Activated CD8-positive, alpha-beta memory T cell treated with anti-CD3 and anti-CD28 coated beads for 1 hour (primary cell): Measurements from ENCODE around the gene EML6.
"Not testable (repeated sequence)": the region's sequence is repeated elsewhere in the genome, so short reads cannot be mapped to it uniquely, and the experiment has no call there.

ENCODE experiments used
- DNase-seq, 2 donors: peaks; one replicate each; pipeline ENCODE4 v3.0.0-alpha.2; 2020; ENCODE audit warnings: low read depth in 1 of 2; ENCODE audit errors: extremely low read depth in 1 of 2

The EML6 gene

DNA sequence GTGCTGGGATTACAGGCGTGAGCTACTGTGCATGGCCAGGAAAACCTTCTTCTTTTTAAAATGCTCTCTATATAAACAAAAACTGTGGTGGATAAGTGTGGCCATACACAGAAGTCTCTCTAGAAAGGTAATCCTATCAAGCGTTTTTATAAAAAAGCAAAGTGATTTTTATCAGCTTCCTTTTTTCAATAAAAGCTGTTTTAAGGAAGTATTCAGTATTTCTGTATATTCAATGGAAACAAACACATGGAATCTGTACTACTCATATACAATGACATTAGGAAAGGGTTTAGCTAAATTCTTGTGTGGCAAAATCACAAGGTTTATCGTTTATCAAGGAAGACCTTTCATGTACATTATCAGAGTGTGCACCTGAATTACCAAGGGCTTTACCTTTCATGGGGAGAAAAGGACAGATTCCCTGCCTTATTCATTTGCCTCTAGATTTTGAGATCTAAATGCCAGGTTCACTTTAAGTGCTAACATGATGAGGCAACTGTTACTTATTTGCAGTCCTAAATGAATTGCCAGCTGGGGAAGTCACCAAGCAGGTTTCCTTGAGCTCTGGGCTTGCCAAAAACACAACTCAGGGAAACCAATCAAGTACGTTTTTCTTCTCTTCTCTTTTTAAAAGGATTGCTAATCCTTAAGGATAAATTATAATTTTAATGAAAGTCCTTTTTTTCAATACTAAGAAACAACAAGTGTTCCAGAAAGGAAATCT is 256.0 kb downstream of the EML6 start:
- no peak for DNase-seq

DNA sequence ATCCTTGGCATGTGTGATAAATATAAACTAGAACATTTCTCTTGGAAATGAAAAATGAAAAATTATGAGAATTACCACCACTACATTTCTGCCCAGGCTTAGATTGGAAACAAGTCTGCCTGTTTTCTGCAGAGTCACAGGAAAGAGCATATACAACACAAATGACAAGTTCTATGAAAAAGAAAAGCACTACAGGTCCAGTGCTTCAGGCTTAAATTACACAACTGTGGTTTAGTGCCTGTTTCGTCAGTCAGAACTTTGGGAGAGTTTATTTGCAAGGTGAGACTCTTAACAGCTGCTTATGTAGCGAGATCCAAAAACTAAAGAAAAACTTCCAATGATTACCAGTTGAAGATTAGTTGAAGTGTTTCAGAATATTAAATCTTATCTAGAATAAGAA is 257.9 kb downstream of the EML6 start:
- DNase-seq, result no peak

DNA sequence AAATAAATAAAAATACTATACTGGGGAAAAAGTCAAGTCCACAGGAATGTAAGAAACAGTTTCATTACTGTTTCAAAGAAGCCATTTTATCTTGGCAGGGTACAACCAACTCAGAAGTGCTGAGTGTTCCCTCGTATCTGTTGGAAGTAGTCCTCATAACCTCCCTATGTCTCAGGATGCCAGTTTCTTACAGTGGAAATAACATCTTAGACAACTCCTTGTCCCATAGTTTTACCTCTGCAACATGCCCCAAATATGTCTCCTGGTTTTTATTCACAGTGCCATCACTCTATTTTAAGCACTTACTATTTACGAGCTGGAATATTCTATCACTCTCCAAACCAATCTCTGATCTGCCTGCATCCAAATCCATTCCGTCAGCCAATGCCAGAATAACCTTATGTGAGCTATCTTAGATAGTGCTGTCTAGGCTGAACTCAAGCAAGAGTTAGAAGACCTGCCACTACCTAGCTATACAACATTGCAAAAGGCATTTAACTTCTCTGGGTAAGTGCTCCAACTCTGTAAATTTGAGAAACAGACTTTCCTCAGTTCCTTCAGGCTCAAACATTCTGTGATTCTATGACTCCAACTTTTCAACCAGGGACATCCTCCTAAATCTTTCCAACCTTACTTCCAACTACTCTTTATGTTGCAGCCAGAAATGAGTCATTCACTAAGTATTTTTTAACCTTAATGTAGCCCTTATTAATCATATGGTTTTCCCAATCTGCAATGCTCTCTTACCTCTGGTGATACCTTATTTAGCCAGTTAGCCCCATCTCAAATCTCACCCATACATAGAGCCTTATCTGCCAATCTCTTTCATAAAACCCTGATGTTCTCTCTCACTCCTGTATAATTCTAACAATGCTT is 260.1 kb downstream of the EML6 start:
- DNase-seq, result no peak

DNA sequence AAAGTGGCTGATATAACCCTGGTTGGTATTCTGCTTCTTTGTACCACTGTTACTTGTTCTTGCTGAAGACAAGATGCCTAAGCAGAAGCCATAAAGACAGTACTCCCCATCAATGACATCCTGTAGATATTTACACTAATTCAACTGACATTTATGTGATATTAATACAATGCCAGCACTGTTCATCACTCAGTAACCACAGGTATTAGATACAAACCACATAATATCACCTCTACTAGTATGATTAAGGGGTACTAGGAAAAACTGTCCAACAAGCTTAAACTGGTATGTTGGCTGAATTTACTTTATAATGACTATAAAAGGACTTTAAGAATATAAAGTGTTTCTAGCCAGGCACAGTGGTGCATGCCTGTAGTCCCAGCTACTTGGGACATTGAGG is 261.0 kb downstream of the EML6 start:
- DNase-seq, result no peak

DNA sequence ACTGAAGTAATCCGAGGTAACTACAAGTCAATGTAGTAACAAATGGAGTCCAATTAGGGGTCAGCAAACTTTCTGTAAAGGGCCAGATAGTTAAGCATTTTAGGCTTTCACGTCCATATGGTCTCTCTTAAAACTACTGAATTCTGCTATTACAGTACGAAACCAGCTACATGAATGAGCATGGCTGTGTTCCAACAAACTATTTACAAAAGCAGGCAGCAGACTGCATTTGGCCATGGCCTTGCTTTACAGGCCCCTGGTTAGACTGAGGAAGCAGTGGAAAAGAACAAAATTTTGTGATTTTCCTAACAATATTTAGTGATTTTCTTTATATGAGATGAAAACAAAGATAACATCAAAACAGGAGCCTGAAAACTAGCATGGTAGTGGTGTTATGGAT is 262.8 kb downstream of the EML6 start:
- no peak for DNase-seq

DNA sequence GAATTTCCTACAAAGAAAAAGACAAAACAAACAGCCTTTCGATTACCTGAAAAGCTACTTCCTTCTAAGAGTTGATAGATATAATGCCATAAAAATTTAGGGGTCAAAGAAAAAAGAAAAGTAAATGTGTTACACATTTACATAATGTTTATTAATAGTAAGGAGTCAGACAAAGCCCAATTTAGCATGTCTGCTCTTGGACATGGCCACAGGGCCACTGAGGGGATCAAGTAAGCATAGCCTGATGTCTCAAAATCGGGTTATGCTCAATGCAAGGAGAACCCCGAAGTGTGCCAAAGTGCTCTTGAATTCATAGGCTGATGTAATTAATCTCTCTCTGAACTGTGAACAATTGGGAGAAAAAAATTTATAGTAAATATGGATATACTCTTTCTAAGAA is 265.1 kb downstream of the EML6 start:
- no peak for DNase-seq

DNA sequence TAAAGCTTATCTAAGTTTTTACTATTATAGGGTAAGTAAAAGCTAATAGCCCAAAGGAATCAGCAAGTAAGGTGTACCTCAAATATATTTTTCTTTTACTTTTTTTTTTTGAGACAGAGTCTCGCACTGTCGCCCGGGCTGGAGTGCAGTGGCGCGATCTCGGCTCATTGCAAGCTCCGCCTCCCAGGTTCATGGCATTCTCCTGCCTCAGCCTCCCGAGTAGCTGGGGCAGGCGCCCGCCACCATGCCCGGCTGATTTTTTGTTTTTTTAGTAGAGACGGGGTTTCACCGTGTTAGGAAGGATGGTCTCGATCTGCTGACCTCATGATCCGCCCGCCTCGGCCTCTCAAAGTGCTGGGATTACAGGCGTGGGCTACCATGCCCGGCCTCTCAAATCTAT is 267.2 kb downstream of the EML6 start:
- not testable (repeated sequence) for DNase-seq

DNA sequence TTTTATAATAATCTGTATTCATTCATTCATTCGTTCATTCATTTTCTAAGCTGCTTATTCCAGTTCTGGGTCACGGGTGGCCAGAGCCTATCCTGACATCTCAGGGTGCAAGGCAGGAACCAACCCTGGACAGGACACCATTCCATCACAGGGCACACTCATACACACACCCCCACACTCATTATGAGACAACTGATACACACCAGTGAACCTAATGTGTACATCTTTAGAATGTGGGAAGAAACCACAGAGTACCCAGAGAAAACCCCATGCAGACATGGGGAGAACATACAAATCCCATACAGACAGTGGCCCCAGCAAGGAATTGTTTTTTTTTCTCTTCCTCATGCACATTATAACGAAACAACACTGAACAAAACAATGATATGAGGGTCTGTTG is 272.1 kb downstream of the EML6 start:
- no peak for DNase-seq

DNA sequence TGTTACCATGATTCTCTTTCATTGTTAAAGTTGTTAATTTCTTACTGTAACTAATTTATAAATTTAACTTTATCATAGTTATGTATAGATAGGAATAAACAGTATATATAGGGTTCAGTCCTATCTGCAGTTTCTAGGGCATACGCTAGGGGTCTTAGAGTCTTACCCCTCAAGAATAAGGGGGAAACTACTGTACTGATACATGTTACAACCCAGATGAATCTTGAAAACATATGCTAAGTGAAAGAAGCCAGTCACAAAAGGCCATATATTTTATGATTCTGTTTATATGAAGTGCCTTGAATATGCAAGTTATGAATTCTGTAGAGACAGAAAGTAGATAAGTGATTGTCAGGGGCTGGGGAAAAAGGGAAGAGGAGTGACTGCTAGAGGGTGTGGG is 274.4 kb downstream of the EML6 start:
- DNase-seq, result no peak

DNA sequence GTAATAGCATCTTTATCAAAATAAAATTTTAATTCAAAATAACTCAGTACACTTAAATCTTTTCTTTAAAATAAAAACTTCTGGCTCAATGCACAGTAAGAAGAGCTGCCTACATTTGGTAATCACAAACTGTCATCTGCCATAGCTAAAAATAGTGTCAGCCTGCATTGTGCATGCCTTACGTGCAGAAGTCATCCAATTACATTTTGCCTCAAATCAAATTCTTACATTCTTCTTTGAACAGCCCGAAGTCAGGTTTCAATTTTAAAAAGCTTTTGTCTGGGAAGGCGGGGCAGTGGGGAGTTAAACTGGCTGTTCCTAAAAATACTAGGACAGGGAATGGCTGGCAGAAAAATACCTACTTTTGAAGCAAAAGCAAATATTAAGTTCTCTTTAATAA is 275.7 kb downstream of the EML6 start:
- DNase-seq, result no peak

DNA sequence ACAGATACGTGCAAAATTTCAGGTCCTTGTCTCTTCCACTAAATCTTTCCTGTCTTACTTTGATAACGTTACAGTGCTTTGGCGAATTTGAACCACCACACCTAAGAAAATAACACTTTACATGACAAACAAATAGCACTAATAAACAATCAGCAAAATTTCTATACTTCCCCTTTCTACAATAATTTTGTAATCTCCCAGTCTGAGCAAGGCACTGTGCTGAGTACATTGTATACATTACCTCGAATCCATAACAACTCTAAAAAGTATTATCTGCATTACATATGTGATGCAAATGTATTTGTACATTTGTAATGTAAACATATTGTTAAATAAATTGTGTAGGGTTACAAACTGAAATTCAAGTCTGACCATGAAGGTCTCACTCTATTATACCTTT is 276.9 kb downstream of the EML6 start:
- DNase-seq, result no peak

DNA sequence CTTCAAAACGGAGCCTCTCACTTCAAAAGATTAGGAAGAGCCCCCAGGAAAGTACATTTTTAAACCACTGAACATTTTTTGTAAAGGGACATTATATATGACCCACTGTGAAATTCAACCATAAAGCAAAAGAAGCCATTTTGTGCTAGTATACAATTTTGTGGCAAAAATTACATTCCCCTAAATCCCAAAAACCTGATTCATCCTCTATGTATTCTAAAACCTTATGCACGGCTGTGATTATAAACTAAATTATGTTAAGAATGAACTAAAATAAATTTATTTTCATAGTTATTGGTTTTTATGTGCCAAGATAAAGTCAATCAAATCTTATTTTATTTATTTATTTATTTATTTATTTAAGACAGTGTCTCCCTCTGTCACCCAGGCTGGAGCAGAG is 278.3 kb downstream of the EML6 start:
- DNase-seq, result no peak

DNA sequence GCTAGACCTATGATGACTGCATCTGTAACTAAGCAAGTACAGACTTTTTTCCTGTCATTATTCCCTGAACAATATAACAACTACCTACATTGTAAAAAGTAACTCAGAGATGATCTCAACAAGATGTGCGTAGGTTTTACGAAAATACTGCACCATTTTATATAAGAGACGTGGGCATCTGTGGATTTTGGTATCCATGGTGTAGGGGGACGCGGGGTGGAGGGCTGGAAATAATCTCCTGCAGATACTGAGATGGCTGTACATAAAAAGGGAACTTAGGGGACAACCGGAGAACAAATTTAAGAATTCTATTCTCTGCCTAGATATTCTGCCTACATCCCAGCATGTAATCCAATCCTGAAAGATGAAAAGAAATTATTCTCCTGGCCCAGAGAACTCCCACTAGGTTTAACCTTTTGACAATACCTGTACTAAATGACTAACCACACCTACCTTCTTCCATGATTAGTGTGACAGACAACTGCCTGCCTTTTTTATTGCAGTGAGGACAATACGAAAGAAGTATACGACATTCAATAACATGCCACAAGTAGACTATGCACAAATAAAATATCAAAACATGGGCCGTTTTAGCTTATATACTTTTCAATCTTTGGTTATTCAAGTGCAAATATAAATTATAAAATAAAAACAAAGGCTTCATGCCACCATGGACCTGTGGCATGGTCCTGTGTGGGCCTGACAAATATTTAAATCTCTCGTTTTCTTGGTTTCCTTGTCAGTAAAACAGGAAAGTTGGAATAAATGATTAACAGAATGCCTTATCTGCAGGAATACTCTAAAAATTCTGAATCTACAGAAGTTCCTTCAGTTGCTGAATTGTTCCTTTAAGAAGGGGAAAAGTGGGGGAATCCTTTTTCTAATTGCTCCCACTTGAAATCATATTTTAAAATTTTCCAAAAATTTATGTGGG is 280.5 kb downstream of the EML6 start:
- DNase-seq, result no peak

DNA sequence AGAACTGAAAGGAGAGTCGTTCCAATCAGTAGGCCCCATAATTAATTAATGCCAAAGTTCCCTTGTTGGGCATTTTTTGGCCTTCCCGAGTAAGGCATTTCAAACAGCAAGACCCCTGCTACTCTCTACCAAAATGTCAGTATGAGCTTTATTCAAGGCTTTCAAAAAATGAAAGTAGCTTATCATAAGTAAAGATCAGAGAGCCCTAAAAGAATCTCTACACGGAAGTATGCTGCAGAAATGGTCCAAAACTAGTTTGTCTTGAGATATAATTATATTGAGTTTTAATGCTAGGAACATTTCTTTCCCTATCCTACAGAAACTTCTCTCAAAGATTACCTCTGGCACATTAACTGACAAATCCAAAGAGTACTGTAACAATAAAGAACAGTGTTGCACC is 282.8 kb downstream of the EML6 start:
- no peak for DNase-seq

DNA sequence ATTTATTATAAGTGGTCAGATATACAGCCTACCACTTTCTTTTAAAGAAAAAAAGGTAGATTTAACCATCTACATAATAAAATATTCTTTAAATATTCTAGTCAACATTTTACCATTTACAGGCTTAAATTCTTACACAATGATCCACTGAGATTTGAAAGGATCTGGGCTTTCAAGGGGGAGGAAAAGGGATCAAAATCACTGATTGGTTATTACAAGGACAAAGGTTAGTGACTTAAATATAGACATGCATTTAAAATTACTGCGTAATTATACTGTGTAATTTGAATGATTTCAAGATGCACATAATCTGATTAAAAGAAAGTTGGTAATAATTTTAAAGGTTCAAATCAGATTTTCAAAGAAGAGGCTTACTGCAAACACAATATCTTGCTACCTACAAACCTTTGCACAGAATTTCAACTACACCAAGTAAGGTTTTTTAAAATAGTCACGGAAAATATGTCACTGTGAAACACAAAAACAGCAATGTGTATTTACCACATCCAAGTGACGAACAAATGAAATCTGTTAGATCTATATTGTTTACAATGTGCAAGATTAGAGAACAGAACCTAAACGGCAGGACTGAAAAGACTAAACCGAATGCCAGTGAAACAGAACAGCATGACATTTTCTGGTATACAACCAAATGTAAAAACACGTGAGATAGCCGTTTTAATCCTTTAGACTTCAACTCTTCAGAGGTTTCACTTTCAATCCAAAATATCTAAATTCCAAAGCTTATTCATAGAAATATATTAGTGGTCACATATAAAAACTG is 286.0 kb downstream of the EML6 start:
- no peak for DNase-seq

DNA sequence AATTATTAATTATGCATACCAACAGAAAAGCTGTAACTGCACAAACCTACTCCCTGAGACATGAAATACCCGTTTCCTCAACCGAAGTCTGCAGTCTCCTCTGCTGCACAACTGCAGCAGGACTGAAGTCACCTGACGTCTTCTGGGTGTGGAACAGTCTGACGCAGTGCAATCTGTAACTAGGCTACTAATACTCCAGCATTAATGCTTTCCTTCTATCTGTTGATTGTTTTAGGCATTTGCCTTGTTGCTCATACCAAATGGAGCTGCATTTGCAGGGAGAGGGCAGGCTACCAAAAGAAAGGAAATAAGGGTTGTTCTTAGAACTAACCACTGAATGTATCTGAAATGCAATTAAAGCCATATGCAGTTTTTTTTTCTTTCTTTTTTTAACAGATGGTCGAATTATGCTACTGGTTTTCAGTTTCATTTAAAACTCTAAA is 286.7 kb downstream of the EML6 start:
- no peak for DNase-seq

DNA sequence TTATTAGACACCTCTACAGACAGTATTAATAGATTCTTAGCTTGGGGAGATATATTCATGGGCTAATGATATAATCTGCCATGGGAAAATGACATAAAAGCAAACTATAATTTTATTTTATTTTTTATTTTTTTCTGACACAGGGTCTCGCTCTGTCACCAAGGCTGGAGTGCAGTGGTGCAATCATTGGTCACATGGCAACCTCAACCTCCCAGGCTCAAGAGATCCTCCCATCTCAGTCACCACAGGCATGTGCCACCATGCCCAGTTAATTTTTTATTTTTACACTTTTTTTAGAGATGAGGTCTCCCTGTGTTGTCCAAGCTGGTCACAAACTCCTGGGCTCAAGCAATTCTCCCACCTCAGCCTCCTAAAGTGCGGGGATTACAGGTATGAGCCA is 287.5 kb downstream of the EML6 start:
- DNase-seq, result no peak

DNA sequence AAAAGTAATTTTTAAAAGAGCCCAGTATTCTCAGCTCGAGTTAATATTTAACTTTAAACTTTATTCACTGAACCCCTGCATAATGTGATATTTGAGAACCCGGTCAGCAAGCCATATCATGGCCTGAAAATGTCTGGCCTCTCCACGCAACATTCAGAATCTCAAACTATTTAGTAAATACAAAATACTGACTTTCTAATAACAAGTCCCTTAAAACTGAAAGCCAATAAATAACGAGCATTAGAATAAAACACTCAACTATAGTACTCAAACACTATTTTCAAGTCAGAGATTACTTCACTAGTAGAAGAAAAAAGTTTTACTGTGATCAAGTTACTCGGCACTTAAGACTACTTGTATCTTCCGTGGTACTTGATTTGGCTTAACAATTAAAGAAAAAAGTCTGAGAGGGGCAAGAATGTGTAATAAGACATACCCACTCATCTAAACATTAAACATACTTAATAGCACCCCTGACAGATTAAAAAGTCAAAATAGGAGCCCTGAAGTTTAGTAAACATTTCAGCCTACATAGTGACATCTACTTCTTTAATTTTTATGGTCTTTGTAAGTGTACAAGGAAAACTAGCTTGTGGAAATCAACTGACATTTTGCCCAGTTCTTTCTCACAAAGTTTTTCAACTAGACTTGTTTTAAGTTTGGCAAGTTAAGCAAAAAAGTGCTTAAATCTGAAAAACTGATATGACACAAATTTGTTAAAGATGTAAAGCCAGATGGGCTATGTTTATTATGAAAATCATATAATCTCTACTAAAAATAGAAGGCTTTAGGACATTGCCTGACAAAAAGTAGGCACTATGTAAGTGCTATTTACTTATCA is 288.6 kb downstream of the EML6 start:
- no peak for DNase-seq

DNA sequence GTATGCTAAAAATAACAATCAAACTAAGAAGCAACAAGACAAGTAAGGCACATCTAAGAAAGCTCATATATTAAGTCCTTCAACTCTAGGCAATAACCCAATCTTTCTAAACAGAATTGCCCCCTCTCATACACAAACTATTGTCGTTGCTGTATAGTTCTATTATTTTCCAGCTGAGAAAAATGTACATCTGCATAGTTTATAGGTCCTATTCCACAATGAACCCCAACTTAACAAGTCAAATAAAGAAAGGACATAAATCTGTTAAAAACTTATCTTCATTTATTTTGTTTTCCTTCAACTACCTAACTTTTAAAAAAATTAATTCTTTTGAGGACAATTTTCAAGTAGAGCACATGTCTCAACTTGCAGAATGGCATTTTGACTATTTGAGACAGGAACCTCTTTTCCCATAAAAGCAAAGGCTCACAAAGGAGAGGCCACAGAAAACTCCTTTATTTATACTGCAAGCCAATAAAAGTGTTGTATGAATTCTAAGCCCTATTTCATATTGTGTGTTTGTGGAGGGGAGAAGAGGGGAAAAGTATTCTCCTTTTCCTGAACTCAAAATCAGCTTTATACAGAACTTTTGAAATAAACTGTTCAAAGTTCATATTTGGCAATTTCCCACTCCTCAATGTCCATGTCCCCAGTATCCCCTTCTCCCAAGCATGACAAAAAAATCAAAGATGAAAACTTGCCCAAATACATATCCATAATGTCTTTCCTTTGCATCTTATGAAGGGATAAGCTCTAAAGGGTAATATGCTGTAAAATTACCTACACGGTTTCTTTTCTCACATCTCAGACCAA is 289.4 kb downstream of the EML6 start:
- no peak for DNase-seq
